ENCODE measurements around the gene METTL5.
"Not testable (repeated sequence)": the region's sequence is repeated elsewhere in the genome, so short reads cannot be mapped to it uniquely, and the experiment has no call there.

The METTL5 gene

DNA sequence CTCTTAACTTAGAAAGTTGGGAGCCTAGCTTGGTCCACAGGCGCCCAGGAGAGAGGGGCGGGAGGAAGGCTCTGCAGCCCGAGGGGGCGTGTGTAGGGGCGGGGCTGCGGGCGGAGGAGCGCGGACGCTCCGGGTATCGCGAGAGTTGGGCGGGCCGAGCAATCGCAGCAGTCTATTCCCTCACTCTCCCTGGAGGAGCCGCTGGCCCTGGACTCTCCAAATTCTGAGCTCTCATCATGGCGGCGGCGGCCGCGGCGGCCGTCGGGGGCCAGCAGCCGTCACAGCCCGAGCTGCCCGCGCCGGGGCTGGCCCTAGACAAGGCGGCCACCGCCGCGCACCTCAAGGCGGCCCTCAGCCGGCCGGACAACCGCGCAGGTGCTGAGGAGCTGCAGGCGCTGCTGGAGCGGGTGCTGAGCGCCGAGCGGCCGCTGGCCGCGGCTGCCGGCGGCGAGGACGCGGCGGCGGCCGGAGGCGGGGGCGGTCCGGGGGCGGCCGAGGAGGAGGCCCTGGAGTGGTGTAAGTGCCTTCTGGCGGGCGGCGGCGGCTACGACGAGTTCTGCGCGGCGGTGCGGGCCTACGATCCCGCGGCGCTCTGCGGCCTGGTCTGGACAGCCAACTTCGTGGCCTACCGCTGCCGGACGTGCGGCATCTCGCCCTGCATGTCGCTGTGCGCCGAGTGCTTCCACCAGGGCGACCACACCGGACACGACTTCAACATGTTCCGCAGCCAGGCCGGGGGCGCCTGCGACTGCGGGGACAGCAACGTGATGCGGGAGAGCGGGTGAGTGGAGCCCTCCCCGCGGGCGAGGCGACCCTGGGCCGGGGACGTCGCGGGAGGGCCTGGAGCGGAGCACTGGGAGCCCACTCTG is 2.8 kb upstream of the METTL5 start, which contains the start of gene UBR3:
UBR3 (plus strand) TSS at position 183 of the 869 bp plus-strand sequence; CDS start at position 237, 54 bp downstream.
- Histone ChIP-seq H3K36me3 (ENCODE audit: insufficient read depth, low read length) (no peaks in the 10 kb centered on the region), H3K9me3 (replicated peaks; ENCODE audit: low read length) (no peaks in the 10 kb centered on the region), H3K4me2 (ENCODE audit: low read length) (peak within 1 kb of the TSS; percentile 81), H3K4me3 (ENCODE audit: low read length) (peak within 1 kb of the TSS; percentile 78), H3K27me3 (ENCODE audit: control insufficient read depth, insufficient read depth, low read length) (no peaks in the 10 kb centered on the region), H3K4me1 (ENCODE audit: control insufficient read depth, insufficient read depth, low read length) (peaks cover 33% of the 10 kb centered on the region), H3K9ac (ENCODE audit: low read depth, low read length) (peak within 1 kb of the TSS; percentile 91)

DNA sequence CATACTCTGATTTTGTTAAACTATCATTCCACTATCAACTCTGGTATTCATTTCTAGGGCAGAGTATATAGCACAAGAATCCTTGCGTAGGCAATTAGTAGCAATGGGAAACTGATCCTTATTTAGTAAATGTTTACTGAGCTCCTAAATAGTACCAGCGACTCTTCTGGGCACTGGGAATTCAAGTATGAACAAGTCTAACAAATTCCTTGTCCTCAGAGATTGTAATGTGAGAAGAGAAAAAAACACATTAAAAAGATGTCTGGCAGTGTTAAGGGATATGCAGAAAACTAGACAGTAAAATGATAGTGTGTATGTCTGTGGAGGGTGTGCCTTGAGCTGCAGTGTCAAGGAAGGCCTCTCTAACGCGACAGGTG is 721 bp downstream of the METTL5 start:
- no peaks in the 10 kb centered on the region for H3K27me3 ChIP-seq (ENCODE audit: control insufficient read depth, insufficient read depth, low read length)
- no peaks in the 10 kb centered on the region for H3K36me3 ChIP-seq (ENCODE audit: insufficient read depth, low read length)
- peak overlapping the region; percentile 94 for H3K4me2 ChIP-seq (ENCODE audit: low read length)
- peaks cover 47% of the 10 kb centered on the region for H3K4me1 ChIP-seq (ENCODE audit: control insufficient read depth, insufficient read depth, low read length)
- H3K4me3 ChIP-seq (ENCODE audit: low read length): peak overlapping the region; percentile 84
- peak overlapping the region; percentile 85 for H3K9ac ChIP-seq (ENCODE audit: low read depth, low read length)
- H3K9me3 ChIP-seq (replicated peaks; ENCODE audit: low read length): no peaks in the 10 kb centered on the region

DNA sequence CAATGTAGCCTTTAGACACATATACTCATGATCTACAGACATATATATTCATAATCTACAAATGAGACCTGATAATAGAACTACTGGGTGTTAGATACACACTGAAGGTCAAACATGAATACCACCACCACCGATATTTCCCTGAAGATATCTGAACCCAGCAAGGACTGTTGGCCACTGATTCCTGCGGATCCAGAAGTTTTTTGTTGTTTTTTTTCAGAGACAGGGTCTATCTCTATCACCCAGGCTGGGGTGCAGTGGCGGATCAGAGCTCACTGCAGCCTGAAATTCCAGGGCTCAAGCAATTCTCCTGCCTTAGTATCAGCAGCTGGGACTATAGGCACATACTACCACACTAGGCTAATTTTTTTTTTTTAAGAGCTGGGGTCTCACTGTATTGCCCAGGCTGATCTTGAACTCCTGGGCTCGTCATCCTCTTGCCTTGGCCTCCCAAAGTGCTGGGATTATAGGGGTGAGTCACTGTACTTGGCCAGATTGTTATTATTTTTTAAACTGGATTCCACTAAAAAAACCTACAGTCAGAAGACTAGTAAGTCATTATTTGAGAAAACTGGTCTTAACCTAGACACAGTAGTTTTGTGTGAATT is 1.8 kb downstream of the METTL5 start:
- Histone ChIP-seq H3K36me3 (ENCODE audit: insufficient read depth, low read length) (peaks cover 5% of the 10 kb centered on the region), H3K4me1 (ENCODE audit: control insufficient read depth, insufficient read depth, low read length) (peaks cover 58% of the 10 kb centered on the region), H3K27me3 (ENCODE audit: control insufficient read depth, insufficient read depth, low read length) (no peaks in the 10 kb centered on the region), H3K9me3 (replicated peaks; ENCODE audit: low read length) (no peaks in the 10 kb centered on the region), H3K4me2 (ENCODE audit: low read length) (peak overlapping the region; percentile 94), H3K4me3 (ENCODE audit: low read length) (peak overlapping the region; percentile 84), H3K9ac (ENCODE audit: low read depth, low read length) (peak overlapping the region; percentile 48)

DNA sequence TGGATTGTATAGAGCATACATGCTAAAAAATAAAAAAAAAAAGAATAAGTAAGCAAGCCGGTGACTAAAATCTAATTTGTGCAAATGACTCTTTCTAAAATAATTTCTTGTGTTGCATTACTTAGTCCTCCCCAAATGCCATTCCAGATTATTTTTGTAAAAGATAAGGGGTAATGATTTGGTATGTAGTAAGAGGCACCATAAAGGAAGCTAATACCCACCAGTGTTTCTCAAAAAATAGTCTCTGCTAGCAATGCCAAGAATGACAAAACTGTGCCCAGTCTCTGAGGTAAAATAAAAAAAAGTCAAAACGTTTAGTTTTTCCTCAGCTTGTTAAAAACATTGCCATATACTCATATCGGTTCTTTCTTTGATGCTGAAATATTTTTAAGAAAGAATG is 2.7 kb downstream of the METTL5 start:
- Histone ChIP-seq H3K9ac (ENCODE audit: low read depth, low read length) (peak overlapping the region; percentile 48), H3K4me2 (ENCODE audit: low read length) (peak overlapping the region; percentile 94), H3K9me3 (replicated peaks; ENCODE audit: low read length) (no peaks in the 10 kb centered on the region), H3K27me3 (ENCODE audit: control insufficient read depth, insufficient read depth, low read length) (no peaks in the 10 kb centered on the region), H3K4me1 (ENCODE audit: control insufficient read depth, insufficient read depth, low read length) (peaks cover 59% of the 10 kb centered on the region), H3K4me3 (ENCODE audit: low read length) (no peak overlapping the region), H3K36me3 (ENCODE audit: insufficient read depth, low read length) (peaks cover 7% of the 10 kb centered on the region)

DNA sequence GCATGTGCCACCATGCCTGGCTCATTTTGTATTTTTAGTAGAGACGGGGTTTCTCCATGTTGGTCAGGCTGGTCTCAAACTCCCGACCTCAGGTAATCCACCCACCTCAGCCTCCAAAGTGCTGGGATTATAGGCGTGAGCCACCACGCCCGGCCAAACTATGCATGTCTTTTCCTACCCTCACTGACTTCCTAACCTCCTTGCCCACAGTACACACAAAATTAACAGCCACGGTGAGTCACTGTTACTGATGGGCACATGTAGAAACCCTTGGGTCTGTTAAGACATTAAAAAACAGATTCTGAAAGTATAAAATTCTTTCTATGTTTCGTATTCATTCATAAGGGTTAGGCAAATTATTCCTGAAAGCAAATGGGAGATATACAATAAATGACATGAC is 4.6 kb downstream of the METTL5 start:
- H3K36me3 ChIP-seq (ENCODE audit: insufficient read depth, low read length): peaks cover 14% of the 10 kb centered on the region
- H3K27me3 ChIP-seq (ENCODE audit: control insufficient read depth, insufficient read depth, low read length); H3K9me3 ChIP-seq (replicated peaks; ENCODE audit: low read length); H3K4me3 ChIP-seq (ENCODE audit: low read length): not testable (repeated sequence)
- H3K4me1 ChIP-seq (ENCODE audit: control insufficient read depth, insufficient read depth, low read length): peaks cover 69% of the 10 kb centered on the region
- H3K4me2 ChIP-seq (ENCODE audit: low read length): peak overlapping the region; percentile 68
- peak overlapping the region; percentile 52 for H3K9ac ChIP-seq (ENCODE audit: low read depth, low read length)

DNA sequence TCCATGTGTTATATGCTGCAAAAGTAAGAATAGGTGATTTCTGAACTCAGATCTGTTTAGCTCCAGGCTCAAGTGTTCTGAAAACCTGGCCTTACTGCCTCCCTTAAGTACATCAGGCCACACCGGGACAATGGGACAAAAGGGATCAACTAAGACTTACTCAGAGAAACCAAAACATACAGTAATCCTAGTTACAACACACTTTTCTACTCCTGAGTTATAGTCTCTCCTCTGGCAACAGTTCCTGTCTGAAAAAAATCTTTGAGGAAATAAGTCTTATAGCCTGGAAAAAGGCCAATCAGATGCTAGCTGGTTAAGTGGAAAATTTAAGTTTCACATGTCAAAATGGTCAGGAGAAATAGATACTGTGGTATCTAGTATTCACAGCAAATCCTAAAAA is 5.6 kb downstream of the METTL5 start:
- H3K4me1 ChIP-seq (ENCODE audit: control insufficient read depth, insufficient read depth, low read length): peaks cover 70% of the 10 kb centered on the region
- H3K36me3 ChIP-seq (ENCODE audit: insufficient read depth, low read length): peaks cover 18% of the 10 kb centered on the region

DNA sequence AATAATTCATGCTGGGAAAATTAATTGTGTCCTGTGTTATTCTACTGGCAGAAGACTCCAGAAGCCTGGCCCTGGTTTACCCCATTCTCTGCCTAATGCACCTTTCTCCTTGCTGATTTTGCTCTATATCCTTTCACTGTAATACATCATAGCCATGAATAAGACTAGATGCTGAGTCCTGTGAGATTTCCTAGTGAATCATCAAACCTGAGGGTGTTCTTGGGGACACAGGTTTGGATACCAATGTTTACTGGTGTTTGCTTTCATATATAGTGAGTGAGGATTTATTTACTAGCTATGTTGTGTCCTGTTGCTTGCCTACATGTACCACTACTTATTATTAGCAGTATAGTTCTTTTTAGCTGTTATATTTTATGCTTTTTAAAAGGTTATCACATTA is 6.5 kb downstream of the METTL5 start:
- Histone ChIP-seq H3K4me2 (ENCODE audit: low read length) (no peak overlapping the region), H3K9ac (ENCODE audit: low read depth, low read length) (peak overlapping the region; percentile 54), H3K4me3 (ENCODE audit: low read length) (no peak overlapping the region), H3K36me3 (ENCODE audit: insufficient read depth, low read length) (peaks cover 18% of the 10 kb centered on the region), H3K4me1 (ENCODE audit: control insufficient read depth, insufficient read depth, low read length) (peaks cover 67% of the 10 kb centered on the region), H3K9me3 (replicated peaks; ENCODE audit: low read length) (no peaks in the 10 kb centered on the region), H3K27me3 (ENCODE audit: control insufficient read depth, insufficient read depth, low read length) (no peaks in the 10 kb centered on the region)

More for the DNA sequence above, 5.6 kb downstream of the METTL5 start:
- H3K4me2 ChIP-seq (ENCODE audit: low read length): peak overlapping the region; percentile 33
- no peaks in the 10 kb centered on the region for H3K27me3 ChIP-seq (ENCODE audit: control insufficient read depth, insufficient read depth, low read length)
- H3K9me3 ChIP-seq (replicated peaks; ENCODE audit: low read length): no peaks in the 10 kb centered on the region
- H3K4me3 ChIP-seq (ENCODE audit: low read length): no peak overlapping the region
- peak overlapping the region; percentile 54 for H3K9ac ChIP-seq (ENCODE audit: low read depth, low read length)

DNA sequence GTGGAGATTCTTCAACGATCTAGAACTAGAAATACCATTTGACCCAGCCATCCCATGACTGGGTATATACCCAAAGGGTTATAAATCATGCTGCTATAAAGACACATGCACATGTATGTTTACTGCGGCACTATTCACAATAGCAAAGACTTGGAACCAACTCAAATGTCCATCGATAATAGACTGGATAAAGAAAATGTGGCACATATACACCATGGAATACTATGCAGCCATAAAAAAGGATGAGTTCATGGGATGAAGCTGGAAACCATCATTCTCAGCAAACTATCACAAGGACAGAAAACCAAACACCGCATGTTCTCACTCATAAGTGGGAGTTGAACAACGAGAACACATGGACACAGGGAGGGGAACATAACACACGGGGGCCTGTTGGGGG is 7.3 kb downstream of the METTL5 start:
- Histone ChIP-seq H3K4me1 (ENCODE audit: control insufficient read depth, insufficient read depth, low read length) (peaks cover 58% of the 10 kb centered on the region), H3K36me3 (ENCODE audit: insufficient read depth, low read length) (peaks cover 24% of the 10 kb centered on the region)
- H3K4me3 ChIP-seq (ENCODE audit: low read length); H3K9me3 ChIP-seq (replicated peaks; ENCODE audit: low read length); H3K4me2 ChIP-seq (ENCODE audit: low read length); H3K9ac ChIP-seq (ENCODE audit: low read depth, low read length); H3K27me3 ChIP-seq (ENCODE audit: control insufficient read depth, insufficient read depth, low read length): not testable (repeated sequence)

DNA sequence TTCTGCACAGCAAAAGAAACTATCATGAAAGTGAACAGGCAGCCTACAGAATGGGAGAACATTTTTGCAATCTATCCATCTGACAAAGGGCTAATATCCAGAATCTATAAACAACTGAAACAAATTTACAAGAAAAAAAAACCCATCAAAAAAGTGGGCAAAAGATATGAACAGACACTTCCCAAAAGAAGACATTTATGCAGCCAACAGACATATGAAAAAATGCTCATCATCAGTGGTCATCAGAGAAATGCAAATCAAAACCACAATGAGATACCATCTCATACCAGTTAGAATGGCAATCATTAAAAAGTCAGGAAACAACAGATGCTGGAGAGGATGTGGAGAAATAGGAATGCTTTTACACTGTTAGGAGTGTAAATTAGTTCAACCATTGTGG is 7.7 kb downstream of the METTL5 start:
- H3K27me3 ChIP-seq (ENCODE audit: control insufficient read depth, insufficient read depth, low read length); H3K9me3 ChIP-seq (replicated peaks; ENCODE audit: low read length); H3K4me2 ChIP-seq (ENCODE audit: low read length); H3K9ac ChIP-seq (ENCODE audit: low read depth, low read length); H3K4me3 ChIP-seq (ENCODE audit: low read length): not testable (repeated sequence)
- Histone ChIP-seq H3K4me1 (ENCODE audit: control insufficient read depth, insufficient read depth, low read length) (peaks cover 54% of the 10 kb centered on the region), H3K36me3 (ENCODE audit: insufficient read depth, low read length) (peaks cover 28% of the 10 kb centered on the region)

DNA sequence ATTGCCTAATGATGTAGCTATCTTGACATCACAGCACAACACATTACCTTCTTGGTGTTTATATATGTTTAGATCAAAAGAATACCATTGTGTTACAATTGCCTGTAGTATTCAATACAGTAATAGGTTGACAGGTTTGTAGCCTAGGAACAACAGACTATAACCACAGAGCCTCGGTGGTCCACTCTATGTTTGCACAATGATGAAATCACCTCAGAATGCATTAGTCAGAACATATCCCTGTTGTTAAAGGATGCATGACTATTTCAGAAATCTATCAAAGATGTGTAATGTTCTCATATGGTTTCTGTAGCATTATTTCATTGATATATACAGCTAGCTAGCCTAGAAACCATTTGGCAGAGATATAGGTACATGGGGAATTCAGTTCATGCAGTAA is 8.9 kb downstream of the METTL5 start:
- no peak overlapping the region for H3K9ac ChIP-seq (ENCODE audit: low read depth, low read length)
- peaks cover 48% of the 10 kb centered on the region for H3K4me1 ChIP-seq (ENCODE audit: control insufficient read depth, insufficient read depth, low read length)
- no peaks in the 10 kb centered on the region for H3K9me3 ChIP-seq (replicated peaks; ENCODE audit: low read length)
- H3K36me3 ChIP-seq (ENCODE audit: insufficient read depth, low read length): peaks cover 38% of the 10 kb centered on the region
- H3K4me3 ChIP-seq (ENCODE audit: low read length): no peak overlapping the region
- no peaks in the 10 kb centered on the region for H3K27me3 ChIP-seq (ENCODE audit: control insufficient read depth, insufficient read depth, low read length)
- H3K4me2 ChIP-seq (ENCODE audit: low read length): peak overlapping the region; percentile 43

DNA sequence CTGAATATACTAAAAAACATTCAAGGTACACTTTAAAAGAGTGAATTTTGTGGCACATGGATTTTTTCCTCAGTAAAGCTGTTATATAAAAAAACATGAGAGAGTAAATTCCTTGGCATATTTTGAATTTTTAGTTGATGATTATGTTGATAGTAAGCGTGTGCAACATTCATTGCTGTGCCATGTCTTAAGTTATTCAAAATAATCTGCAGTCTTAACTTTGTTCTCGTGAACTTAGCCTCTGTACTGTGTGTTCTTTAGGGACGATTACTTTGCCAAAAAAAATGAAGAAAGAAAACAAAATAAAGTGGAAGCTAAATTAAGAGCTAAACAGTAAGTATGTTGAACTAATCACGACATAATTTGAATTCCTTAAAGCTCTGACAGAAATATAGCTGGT is 16.5 kb downstream of the METTL5 start:
- peaks cover 45% of the 10 kb centered on the region for H3K4me1 ChIP-seq (ENCODE audit: control insufficient read depth, insufficient read depth, low read length)
- peak overlapping the region; percentile 63 for H3K4me2 ChIP-seq (ENCODE audit: low read length)
- H3K9me3 ChIP-seq (replicated peaks; ENCODE audit: low read length): no peaks in the 10 kb centered on the region
- peak overlapping the region; percentile 71 for H3K9ac ChIP-seq (ENCODE audit: low read depth, low read length)
- H3K4me3 ChIP-seq (ENCODE audit: low read length): no peak overlapping the region
- peaks cover 74% of the 10 kb centered on the region for H3K36me3 ChIP-seq (ENCODE audit: insufficient read depth, low read length)
- no peaks in the 10 kb centered on the region for H3K27me3 ChIP-seq (ENCODE audit: control insufficient read depth, insufficient read depth, low read length)
